Neural crest cell (in vitro differentiated cells): ENCODE measurements around the gene TAF7L. TPM values are rescaled to one million over a fixed set of nuclear protein-coding genes. Genes with fewer than 3 reads are reported as not detected.

Experiments used
- DNase-seq: peaks from one replicate; pipeline ENCODE4 v3.0.0; 2021; ENCODE audit warnings: low read depth, mixed read lengths, low spot score
- H3K27ac Mint-ChIP-seq: one replicate; pipeline ENCODE4 v1.8.0; 2021; ENCODE audit warnings: mild to moderate bottlenecking, mixed read lengths; ENCODE audit not compliant: unreplicated experiment
- H3K27me3 Mint-ChIP-seq: 2 replicates; pipeline ENCODE4 v1.8.0; 2021; ENCODE audit warnings: low read depth, mild to moderate bottlenecking, mixed read lengths
- H3K36me3 Mint-ChIP-seq: 2 replicates; pipeline ENCODE4 v1.8.0; 2021; ENCODE audit warnings: low read depth, mild to moderate bottlenecking, mixed read lengths
- H3K4me1 Mint-ChIP-seq: 2 replicates; pipeline ENCODE4 v1.8.0; 2021; ENCODE audit warnings: mixed read lengths
- H3K4me3 Mint-ChIP-seq: one replicate; pipeline ENCODE4 v1.8.0; 2021; ENCODE audit warnings: mild to moderate bottlenecking, mixed read lengths
- H3K9me3 Mint-ChIP-seq: 2 replicates; pipeline ENCODE4 v1.8.0; 2021; ENCODE audit warnings: mixed read lengths
- total RNA-seq: library from RNA; stranded (reverse); gene quantifications from 2 replicates; pipeline ENCODE4 v1.2.1, GENCODE V29; 2021
- TF ChIP-seq, protein P1 (sequence below): fragments of 200-600 bp; sonication (generic); conservative IDR thresholded peaks from 2 replicates; pipeline ENCODE4 v1.5.0; 2021; ENCODE audit warnings: antibody characterized with exemption, mild to moderate bottlenecking

Gene TAF7L
- total RNA-seq, 1 donor from 2014 or later: 0.19 TPM

DNA sequence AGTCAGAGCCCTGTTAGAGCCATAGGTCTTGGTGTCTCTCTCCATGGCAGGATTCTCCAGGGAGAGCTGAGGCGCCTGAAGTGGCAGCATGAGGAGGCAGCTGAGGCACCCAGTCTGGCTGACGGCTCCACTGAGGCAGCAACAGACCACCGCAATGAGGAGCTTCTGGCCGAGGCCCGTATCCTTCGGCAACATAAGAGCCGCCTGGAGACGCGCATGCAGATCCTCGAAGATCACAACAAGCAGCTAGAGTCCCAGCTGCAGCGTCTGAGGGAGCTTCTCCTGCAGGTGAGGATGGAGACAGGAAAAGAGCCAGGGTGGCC, 32.9 kb downstream of the TAF7L start:
- Mint-ChIP-seq H3K27ac (no peak overlapping the region), H3K4me3 (no peak overlapping the region), H3K27me3 (no peaks in the 10 kb centered on the region), H3K9me3 (peaks cover 2% of the 10 kb centered on the region), H3K4me1 (no peaks in the 10 kb centered on the region), H3K36me3 (peaks cover under 1% of the 10 kb centered on the region)
- DNase-seq: no peak
- TF ChIP-seq, protein P1, sequence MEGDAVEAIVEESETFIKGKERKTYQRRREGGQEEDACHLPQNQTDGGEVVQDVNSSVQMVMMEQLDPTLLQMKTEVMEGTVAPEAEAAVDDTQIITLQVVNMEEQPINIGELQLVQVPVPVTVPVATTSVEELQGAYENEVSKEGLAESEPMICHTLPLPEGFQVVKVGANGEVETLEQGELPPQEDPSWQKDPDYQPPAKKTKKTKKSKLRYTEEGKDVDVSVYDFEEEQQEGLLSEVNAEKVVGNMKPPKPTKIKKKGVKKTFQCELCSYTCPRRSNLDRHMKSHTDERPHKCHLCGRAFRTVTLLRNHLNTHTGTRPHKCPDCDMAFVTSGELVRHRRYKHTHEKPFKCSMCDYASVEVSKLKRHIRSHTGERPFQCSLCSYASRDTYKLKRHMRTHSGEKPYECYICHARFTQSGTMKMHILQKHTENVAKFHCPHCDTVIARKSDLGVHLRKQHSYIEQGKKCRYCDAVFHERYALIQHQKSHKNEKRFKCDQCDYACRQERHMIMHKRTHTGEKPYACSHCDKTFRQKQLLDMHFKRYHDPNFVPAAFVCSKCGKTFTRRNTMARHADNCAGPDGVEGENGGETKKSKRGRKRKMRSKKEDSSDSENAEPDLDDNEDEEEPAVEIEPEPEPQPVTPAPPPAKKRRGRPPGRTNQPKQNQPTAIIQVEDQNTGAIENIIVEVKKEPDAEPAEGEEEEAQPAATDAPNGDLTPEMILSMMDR: no peak

DNA sequence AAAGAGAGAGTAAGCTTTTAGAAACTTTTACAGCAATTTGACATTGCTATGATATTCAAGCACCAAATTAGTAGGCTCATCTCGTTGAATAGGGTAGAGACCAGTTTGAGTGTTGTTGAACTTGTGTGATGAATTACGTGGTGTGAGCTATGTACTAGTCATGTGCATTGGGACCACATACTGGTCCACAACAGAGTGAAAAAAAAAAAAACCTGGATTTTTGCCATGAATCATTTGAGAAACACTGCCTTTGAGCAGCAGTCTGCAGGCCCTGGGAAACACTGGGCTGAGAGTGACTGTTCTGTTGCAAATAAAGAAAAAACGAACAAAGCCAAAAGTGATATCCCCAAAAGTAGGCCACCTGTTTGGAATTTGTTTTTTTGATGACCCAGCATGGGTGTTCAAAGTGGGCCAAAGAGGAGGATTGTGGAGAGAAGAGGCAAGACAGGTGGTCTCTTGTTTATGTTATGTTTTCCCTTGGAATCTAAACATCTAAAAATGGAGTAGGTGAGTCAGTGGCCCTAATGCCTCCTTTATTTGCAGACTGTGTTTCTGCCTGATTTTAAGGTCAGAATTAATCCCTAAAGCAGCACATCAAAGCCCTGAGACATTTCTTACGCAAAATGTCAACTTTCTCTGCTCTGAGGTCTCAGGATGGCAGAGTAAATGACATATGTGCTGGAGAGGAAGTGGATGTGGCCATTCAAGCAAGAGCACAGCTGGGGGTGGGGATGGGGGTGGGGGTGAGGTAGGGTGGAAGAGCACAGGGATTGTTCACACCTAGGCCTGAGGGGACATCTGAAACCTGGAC, 33.5 kb downstream of the TAF7L start:
- TF ChIP-seq, protein P1: no peak
- Mint-ChIP-seq H3K9me3 (peaks cover 2% of the 10 kb centered on the region), H3K27me3 (no peaks in the 10 kb centered on the region), H3K4me1 (no peaks in the 10 kb centered on the region), H3K4me3 (no peak overlapping the region), H3K27ac (no peak overlapping the region), H3K36me3 (peaks cover 3% of the 10 kb centered on the region)
- no peak for DNase-seq

DNA sequence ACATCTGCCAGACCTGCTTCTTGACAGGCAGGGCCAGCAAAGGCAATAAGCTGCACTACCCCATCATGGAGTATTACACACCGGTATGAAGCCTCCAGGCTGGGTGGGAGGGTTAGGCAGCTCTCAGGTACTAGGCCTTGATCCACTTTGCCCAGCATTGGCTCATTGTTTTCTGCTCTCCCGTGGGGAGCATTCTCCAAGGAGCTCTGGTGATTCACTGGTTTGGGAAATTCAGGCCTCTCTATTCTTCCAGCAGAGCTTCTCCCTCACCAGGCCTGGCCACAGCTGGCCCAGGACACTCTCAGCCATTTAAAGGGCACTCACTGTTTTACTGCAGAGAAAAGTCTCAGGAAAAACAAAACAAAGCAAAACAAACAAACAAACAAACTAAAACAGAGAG, 38.5 kb downstream of the TAF7L start:
- DNase-seq: no peak
- Mint-ChIP-seq H3K9me3 (peaks cover 6% of the 10 kb centered on the region), H3K27ac (no peak overlapping the region), H3K36me3 (peaks cover 3% of the 10 kb centered on the region), H3K4me3 (no peak overlapping the region), H3K4me1 (no peaks in the 10 kb centered on the region), H3K27me3 (no peaks in the 10 kb centered on the region)
- TF ChIP-seq, protein P1: no peak

DNA sequence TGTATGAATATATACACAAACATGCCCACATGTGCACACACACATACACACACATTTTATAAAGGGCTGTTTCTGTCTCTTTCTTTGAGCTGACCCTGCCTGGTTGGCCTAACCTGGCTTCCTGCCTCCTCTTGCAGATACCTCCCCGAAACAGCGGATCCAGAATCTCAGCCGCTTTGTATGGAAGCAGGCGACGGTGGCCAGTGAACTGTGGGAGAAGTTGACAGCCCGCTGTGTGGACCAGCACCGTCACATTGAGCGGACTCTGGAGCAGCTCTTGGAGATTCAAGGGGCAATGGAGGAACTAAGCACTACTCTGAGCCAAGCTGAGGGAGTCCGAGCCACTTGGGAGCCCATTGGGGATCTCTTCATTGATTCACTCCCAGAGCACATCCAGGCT, 49.6 kb downstream of the TAF7L start:
- TF ChIP-seq, protein P1: no peak
- H3K9me3 Mint-ChIP-seq: peaks cover 8% of the 10 kb centered on the region

DNA sequence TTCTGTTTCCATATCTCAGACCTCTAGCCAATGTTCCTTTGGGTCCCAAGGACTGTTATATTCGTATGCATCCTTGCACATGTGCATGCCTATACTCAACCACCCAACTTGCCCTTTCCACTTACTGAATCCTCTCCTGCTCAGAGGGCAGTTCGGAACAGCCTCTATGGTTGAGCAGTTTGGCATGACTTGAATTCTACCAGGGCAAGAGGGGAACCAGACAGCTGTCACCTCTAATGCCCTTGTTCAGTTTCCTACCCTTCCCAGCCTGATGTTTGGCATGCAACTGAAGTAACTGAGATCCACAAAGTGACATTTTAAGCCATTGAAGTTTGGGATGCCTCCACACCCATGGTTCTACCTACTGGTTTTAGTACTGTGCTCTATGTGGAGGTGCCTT, 54.1 kb downstream of the TAF7L start:
- Mint-ChIP-seq H3K4me3 (no peak overlapping the region), H3K9me3 (peaks cover 3% of the 10 kb centered on the region), H3K36me3 (peaks cover 6% of the 10 kb centered on the region), H3K27me3 (no peaks in the 10 kb centered on the region), H3K4me1 (no peaks in the 10 kb centered on the region), H3K27ac (no peak overlapping the region)
- DNase-seq: no peak
- TF ChIP-seq, protein P1: no peak

More for the DNA sequence above, 49.6 kb downstream of the TAF7L start:
- H3K36me3 Mint-ChIP-seq: peaks cover 14% of the 10 kb centered on the region
- no peak overlapping the region for H3K4me3 Mint-ChIP-seq
- H3K4me1 Mint-ChIP-seq: no peaks in the 10 kb centered on the region
- no peak overlapping the region for H3K27ac Mint-ChIP-seq
- no peak for DNase-seq
- H3K27me3 Mint-ChIP-seq: no peaks in the 10 kb centered on the region
